ENCODE results near the gene XRCC6. TPM values are rescaled to one million over a fixed set of nuclear protein-coding genes. Genes with fewer than 3 reads are reported as not detected.
A peak's percentile ranks its signal among the peaks of the same experiment; 100 is the strongest.

The XRCC6 gene
- total and polyA plus RNA-seq, 2 of the 13 experiments (the other 11 are each of a cell fraction or from before 2014, with no cell fraction given) = 124 to 625 TPM

DNA sequence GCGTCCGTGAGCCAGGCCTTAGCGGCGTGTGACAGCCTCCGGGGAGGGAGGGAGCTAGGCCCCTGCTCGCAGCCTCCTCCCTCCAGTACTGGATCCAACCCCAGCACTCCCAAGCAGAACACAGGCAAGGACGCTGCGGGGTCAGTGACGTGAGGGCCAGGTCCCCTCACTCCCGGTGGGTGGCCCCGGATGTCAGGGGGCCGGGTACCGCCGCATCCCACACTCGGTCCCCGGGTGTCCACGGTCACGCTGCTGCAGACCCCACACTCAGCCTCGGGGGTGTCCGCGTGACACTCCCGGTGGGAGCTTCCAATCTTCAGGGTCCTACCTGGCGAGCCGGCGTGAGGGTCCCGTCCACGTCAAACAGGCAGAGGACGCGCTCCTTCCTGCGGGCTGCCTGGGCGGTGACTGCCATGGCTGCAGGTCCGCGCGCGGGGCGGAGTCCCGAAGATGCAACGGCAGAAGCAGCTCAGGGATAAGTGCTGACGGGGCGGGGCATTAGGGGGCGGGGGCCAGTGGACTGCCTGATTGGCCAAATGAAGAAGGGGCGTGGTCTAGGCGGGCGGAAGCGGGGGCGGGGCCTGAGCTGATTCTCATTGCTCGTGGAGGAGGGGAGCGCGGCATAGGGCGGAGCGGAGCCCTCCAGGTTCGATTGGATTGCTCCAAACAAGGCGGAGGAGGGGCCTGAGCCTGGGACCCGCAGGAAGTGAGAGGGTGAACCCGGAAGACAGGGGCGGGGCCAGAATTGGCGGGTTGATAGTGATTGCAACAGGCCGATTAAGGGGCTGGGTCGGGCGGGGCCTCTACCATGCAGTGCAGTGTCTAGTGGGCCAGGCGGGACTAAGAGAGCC lies 31.5 kb upstream of the XRCC6 start, which contains the start of gene PMM1 (continued):
- TF ChIP-seq ZNF362 (CRISPR knock-in tag; IDR thresholded peaks at IDR 0.05; ENCODE audit: borderline replicate concordance) = no peak
- peak; percentile 15; the same call in 1 of the 2 replicates for TF ChIP-seq ZNF609 (CRISPR knock-in tag; IDR thresholded peaks at IDR 0.05; ENCODE audit: borderline replicate concordance)
- TF ChIP-seq ZNF274 (CRISPR knock-in tag; IDR thresholded peaks at IDR 0.05) = peak; percentile 67; the same call in 1 of the 2 replicates
- no peak for TF ChIP-seq DNMT3B (CRISPR knock-in tag; conservative IDR thresholded peaks at IDR 0.05)
- no peak for TF ChIP-seq KDM6A (CRISPR knock-in tag; IDR thresholded peaks at IDR 0.05; ENCODE audit: low read depth)
- no peak for TF ChIP-seq ZFP37 (CRISPR knock-in tag; IDR thresholded peaks at IDR 0.05; ENCODE audit: borderline replicate concordance)
- peak; percentile 72; the same call in 1 of the 2 replicates for TF ChIP-seq EED (CRISPR knock-in tag; IDR thresholded peaks at IDR 0.05)
- TF ChIP-seq FOXJ3 (CRISPR knock-in tag; IDR thresholded peaks at IDR 0.05; ENCODE audit: borderline replicate concordance) = no peak
- peak; percentile 85 for TF ChIP-seq SAP130 (CRISPR knock-in tag; IDR thresholded peaks at IDR 0.05; ENCODE audit: low read depth)
- TF ChIP-seq, protein P1, sequence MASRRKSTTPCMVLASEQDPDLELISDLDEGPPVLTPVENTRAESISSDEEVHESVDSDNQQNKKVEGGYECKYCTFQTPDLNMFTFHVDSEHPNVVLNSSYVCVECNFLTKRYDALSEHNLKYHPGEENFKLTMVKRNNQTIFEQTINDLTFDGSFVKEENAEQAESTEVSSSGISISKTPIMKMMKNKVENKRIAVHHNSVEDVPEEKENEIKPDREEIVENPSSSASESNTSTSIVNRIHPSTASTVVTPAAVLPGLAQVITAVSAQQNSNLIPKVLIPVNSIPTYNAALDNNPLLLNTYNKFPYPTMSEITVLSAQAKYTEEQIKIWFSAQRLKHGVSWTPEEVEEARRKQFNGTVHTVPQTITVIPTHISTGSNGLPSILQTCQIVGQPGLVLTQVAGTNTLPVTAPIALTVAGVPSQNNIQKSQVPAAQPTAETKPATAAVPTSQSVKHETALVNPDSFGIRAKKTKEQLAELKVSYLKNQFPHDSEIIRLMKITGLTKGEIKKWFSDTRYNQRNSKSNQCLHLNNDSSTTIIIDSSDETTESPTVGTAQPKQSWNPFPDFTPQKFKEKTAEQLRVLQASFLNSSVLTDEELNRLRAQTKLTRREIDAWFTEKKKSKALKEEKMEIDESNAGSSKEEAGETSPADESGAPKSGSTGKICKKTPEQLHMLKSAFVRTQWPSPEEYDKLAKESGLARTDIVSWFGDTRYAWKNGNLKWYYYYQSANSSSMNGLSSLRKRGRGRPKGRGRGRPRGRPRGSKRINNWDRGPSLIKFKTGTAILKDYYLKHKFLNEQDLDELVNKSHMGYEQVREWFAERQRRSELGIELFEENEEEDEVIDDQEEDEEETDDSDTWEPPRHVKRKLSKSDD (CRISPR knock-in tag; IDR thresholded peaks at IDR 0.05; ENCODE audit: low read depth) = no peak
- TF ChIP-seq ZNF850 (CRISPR knock-in tag; conservative IDR thresholded peaks at IDR 0.05) = no peak; the same call in 1 of the 2 replicates
- peak; percentile 29; the same call in 1 of the 2 replicates for TF ChIP-seq ZNF773 (CRISPR knock-in tag; IDR thresholded peaks at IDR 0.05; ENCODE audit: borderline replicate concordance)
- no peak for TF ChIP-seq KMT2B (CRISPR knock-in tag; IDR thresholded peaks at IDR 0.05)
- no peak for TF ChIP-seq THAP7 (CRISPR knock-in tag; IDR thresholded peaks at IDR 0.05)
- no peak for TF ChIP-seq AKAP8 (CRISPR knock-in tag; IDR thresholded peaks at IDR 0.05)
- TF ChIP-seq, protein P2, sequence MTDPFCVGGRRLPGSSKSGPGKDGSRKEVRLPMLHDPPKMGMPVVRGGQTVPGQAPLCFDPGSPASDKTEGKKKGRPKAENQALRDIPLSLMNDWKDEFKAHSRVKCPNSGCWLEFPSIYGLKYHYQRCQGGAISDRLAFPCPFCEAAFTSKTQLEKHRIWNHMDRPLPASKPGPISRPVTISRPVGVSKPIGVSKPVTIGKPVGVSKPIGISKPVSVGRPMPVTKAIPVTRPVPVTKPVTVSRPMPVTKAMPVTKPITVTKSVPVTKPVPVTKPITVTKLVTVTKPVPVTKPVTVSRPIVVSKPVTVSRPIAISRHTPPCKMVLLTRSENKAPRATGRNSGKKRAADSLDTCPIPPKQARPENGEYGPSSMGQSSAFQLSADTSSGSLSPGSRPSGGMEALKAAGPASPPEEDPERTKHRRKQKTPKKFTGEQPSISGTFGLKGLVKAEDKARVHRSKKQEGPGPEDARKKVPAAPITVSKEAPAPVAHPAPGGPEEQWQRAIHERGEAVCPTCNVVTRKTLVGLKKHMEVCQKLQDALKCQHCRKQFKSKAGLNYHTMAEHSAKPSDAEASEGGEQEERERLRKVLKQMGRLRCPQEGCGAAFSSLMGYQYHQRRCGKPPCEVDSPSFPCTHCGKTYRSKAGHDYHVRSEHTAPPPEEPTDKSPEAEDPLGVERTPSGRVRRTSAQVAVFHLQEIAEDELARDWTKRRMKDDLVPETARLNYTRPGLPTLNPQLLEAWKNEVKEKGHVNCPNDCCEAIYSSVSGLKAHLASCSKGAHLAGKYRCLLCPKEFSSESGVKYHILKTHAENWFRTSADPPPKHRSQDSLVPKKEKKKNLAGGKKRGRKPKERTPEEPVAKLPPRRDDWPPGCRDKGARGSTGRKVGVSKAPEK (CRISPR knock-in tag; IDR thresholded peaks at IDR 0.05; ENCODE audit: borderline replicate concordance) = 0 out of 2 replicates have a peak, but pooled peaks have one; percentile 37
